NCI-H748 (cell line): ENCODE data around the gene FBXO42.
"Not testable (repeated sequence)": the region's sequence is repeated elsewhere in the genome, so short reads cannot be mapped to it uniquely, and the experiment has no call there.

Experiments used
- DNase-seq: peaks from one replicate; lab custom pipeline; 2025; ENCODE audit not compliant: unreplicated experiment; lab: John Stamatoyannopoulos, UW

The FBXO42 gene

DNA sequence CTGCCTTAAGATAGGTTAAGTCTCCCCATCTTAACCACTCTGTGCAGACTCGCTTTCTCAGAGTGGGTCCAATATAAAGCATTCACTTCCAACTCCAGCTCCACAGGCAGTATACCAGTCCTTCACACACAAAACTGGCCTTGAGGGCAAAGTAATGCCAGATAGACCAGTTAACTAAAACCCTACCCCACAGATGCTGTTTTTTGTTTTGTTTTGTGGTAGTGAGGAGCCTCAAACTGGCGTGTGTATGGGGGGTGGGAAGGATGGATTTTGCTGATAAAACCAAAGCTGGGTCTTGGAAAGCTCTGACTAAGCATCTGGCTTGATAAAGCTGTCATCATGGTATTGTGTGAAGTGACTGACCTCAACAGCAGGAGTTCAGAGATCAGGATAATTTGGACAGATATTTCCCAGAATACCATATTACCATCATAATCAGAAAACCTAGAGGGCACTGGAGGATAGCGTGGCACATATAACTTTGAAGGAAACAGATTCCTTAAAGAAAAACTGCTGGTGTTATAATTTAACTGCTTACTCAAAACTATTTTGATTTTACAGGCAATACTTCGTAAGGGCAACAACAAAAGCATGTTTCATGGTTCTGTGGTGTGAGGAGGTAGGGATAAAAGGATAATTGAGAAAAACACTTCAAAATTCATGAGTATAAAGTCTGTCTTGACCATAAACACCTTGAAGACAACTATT is 85.7 kb downstream of the FBXO42 start:
- no peak for DNase-seq

DNA sequence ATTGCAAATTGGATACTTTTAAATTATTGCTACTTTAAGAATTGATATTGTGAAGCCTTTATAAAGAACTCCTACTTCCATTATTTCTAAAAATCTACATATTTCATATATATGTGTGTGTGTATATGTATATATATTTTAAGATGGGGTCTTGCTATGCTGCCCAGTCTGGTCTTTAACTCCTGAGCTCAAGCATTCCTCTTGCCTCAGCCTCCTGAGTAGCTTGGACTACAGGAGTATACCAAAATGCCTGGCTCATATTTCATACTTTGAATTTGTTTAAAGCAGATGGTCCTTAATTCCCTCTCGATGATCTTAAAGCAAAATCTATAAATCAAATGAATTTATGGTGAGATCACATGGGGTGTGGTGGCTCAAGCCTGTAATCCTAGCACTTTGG is 90.2 kb downstream of the FBXO42 start:
- no peak for DNase-seq

DNA sequence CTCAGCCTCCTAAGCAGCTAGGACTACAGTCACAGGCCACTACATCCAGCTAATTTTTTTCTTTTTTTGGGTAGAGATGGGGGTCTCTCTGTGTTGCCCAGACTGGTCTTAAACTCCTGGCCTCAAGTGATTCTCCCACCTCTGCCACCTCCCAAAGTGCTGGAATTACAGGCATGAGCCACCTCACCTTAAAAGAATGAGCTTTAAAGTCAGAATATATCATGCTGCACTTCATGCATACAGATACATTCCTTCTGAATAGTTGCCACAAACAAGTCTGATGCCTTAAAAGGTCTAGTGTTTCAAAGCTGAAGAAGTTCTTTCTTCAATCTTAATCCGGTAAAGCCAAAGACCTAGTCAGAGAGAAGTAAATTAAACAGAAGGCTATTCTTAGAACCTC is 91.5 kb downstream of the FBXO42 start:
- no peak for DNase-seq

- no peak for DNase-seq
Measured at GRCh38 chr1:16258591-16259135, 93.6 kb downstream of the FBXO42 start.

GRCh38 chr1:16257968-16258367 is 94.3 kb downstream of the FBXO42 start:
- no peak for DNase-seq

DNA sequence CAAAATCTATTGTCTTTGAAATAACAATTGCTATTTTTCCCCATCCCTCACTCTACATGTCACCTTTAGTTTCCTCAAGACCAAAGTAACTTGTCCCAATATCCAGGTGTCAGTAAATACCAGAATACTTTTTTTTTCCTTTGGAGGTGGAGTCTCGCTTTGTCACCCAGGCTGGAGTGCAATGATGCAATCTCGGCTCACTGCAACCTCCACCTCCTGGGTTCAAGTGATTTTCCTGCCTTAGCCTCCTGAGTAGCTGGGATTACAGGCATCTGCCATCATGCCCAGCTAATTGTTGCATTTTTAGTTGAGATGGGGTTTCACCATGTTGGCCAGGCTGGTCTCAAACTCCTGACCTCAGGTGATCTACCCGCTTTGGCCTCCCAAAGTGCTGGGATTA is 94.7 kb downstream of the FBXO42 start:
- DNase-seq = not testable (repeated sequence)

DNA sequence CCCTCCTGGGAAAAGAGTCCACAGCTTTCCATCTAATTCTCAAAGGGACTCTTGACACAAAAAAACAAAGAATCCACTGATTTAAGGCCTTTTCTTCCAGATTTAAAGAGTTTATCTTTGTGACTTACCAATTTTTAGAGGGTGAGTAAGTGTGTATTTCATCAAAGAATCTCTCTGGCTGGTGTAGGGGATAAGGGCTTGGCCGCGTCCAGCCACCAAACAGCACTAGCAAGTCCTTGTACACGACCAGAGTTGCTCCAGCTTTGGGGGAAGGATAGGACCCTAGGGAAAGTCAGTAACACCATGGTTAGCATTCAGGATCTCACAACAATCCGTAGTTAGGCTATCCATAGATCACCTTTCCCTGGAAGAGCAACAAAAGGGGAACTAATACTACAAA is 95.8 kb downstream of the FBXO42 start:
- DNase-seq = no peak

- no peak for DNase-seq
Measured at GRCh38 chr1:16254263-16254928, 97.9 kb downstream of the FBXO42 start.

DNA sequence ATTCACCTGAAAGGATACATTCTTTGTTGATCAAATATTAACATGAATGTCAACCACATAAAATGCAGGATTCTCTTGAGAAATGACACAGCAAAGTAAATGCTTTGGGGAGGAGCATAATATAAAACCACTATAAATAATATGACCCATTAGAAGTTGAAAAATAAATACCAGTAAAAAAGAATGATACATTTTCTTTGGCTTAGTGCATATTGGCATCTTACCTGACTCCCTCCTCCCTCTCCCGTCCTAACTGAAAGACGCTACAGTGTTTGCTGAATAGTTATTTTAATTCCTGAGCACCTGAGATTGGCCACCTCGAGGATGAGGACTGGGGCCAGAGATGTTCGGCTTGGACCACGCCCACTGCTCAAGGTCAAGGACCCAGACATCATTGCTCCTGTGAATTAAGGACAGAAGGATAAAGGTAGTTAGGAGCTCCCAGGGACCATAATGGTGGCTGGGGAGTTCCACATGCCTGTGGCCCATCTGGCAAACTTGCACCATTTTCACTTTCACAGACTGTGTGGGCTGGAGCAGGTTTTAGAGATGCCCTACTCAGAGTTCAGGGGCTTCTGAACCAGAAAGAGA is 98.9 kb downstream of the FBXO42 start:
- DNase-seq = no peak

DNA sequence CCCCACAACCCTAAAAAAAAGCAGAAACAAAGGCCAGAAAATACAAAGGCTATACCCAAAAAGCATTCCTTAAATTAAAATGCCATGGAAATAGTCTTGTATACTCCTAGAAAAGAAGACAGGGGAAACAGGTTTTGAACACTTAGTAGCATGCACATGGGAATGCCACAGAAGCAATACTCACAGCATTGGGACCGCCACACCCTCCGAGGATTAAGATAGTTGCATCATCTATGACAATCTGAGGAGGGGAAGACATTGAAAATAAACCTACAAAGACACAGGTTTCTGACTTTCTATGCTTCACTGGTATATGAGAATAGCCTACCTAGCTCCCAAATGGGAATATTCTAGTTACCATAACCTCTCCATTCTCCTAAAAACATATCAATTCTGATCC is 99.4 kb downstream of the FBXO42 start:
- no peak for DNase-seq

DNA sequence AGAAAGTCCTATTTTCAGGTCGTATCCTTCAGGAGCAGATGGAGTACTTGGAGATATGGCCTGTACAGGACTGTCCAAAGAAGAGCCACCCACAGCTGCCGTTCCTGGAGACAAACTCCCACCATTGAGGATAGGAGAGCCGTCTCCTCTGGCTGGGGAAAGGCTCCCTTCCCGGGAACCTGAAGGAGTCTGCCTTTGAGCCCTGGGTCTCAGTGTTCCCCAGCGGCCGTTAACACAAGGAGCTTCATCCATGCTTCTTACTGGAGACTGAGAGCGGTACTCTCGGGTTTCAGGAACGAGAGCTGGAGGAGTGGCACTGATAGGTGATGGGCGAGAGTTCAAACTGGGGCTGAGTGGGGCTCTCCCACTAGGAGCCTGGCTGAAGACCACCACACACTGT is 100.9 kb downstream of the FBXO42 start:
- no peak for DNase-seq

DNA sequence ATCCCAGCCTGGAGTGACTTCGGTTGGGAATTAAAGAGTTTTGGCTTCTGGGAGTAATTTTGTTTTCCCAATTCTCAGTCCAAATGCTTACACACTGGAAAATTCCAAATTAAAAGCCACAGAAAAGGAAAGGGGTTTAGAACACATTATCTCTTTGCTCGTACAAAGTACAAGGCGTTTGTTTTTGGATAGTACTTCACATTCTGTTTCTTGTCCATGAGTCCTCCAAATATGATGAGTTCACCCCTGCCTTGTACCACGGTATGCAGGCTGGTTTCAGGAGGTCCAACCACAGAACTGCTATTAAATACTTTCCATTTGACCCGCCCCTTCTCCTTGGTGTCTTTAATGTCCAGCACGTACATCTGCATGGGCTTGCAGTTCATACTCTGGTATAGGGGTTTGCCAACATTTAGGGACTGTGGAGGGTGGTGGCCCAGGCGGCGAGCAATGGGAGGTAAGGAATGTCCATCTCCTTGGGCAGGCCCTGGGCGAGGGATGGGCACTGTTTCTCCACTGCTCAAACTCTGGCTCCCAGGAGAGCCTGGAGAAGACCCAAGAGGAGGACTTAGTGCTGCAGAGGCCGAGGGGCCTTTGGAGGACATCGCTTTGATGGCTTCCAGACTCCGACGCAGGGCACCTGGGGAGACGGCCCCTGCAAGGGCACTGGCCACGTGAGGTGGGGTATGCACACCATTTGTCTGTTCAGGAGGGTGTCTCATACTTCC is 101.6 kb downstream of the FBXO42 start:
- no peak for DNase-seq

- DNase-seq = no peak
Measured at GRCh38 chr1:16249596-16250241, 102.6 kb downstream of the FBXO42 start.

DNA sequence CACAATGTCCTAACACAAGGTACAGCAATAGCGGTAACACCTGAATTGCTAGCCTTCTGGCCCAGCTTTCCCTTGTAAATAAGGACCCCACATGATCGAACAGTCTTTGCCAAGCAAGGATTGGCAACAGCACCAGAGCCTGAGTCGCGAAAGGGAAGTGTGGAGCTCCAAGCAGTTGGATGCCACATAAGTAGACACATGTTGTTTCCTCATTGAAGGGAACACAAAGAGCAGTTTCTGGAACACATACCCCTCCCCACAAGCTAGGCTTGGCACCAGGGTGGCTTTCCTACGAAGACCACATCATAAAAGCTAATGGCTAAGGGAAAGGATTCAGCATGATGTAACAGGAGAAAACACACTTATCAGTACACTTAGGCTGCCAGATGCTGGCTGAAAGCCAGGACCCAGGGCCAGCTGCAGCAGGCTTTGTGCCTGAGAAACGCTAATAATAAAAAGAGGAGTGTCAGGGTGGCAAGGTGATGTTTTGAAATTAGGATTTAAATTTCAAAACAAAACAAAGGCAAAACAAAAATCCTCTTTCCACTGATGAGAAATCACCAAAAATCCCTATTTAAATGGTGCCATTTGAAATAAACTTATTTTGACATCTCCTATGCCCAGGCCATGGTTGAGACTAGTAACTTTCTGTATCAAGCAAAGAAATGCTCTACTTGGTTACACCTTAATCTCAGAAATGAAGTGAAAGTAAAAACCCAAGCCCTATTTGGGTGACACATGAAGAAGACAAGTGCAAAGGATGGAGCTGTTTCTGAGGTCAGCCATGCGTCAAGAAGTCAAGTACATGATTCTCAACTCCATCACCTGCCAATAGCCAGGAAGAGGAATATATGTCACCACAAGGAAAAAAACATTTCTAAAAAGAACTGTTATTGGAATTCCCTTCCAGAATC is 103.4 kb downstream of the FBXO42 start:
- peak; percentile 97 for DNase-seq

DNA sequence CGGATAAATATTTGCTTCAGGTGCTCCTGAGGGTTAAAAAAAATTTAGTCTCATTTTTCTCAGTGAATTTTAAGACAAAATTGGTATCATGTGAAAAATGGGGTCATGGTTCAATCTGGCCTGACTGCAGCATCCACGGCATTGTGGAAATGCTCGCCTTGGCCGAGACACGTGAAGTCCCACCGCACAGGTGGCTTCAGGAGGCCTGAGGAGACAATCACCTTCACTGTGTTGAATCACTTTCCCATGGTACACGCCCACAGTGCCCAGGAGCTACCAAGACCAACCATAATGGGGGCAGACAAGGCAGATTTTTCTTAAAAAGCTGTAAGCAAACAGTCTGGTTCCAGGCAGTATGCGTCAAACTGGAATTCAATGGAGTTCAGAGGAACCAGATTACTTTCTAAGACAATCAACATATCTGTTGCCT is 104.3 kb downstream of the FBXO42 start:
- peak; percentile 15 for DNase-seq

DNA sequence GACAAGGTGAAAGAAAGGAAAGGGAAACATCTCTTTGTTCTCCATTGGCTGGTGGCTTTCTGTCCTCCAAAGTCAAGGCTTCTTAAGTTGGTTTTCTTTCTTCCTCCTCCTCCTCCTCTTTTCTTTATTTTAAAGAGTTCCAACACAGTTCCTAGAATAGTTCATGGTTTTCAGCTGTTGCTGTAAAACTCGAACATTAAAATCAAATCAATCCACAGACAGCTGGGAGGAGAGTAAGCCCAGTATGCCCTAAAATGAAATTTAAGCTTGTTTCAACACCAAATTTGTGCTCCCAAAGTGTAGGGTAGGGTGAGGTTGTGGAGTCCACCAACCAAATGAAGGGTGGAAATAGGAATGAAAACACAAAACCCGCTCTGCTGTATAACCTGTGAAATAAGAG is 104.8 kb downstream of the FBXO42 start:
- DNase-seq = no peak

DNA sequence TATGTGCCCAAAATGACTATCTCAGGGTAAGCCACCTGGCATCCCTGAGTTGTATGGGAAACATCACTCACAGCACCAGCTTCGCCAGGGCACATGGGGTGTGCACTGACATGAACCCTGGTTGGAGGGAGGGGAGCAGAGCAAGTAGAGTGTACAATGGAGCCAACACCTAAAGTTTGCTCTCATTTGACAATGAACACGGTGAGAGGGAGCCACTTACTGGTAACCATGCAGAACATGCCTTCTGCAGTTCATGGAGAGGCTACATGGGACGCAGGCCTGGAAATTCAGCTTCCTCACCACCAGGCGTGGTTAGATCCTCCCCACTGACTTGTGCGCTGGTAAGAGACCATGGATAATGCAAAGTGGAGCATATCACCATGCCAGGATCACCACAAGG is 105.3 kb downstream of the FBXO42 start:
- DNase-seq = no peak

DNA sequence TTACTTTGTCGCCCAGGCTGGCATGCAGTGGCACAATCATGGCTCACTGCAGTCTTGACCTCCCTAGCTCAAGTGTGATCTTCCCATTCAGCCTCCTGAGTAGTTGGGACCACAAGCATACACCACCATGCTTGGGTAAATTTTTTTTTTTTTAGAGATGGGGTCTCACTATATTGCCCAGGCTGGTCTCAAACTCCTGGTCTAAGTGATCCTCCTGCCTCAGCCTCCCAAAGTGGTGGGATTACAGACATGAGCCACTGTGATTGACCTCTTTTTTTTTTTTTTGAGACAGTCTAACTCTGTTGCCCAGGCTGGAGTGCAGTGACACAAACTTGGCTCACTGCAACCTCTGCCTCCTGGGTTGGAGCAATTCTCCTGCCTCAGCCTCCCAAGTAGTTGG is 106.0 kb downstream of the FBXO42 start:
- DNase-seq = not testable (repeated sequence)

- DNase-seq = no peak
Measured at GRCh38 chr1:16245476-16246196, 106.6 kb downstream of the FBXO42 start.
